Right atrium auricular region (tissue), 2 donors: ENCODE measurements around the gene KLF4. TPM values are rescaled to one million over a fixed set of nuclear protein-coding genes. Genes with fewer than 3 reads are reported as not detected.

ENCODE experiments used
- DNase-seq: peaks from one replicate; pipeline ENCODE4 v3.0.0-alpha.2; 2019; ENCODE audit warnings: low spot score
- H3K27ac ChIP-seq, 2 donors: fragments of 200-600 bp; sonication (generic); 1 replicate in 1 of 2; 2 replicates in 1 of 2; pipeline ENCODE4 v1.5.1; 2016 to 2019
- H3K27me3 ChIP-seq, 2 donors: fragments of 200-600 bp; sonication (generic); one replicate each; pipeline versions ENCODE4 v1.5.1 to v1.6.0; 2017 to 2019
- H3K36me3 ChIP-seq: fragments of 200-600 bp; sonication (generic); one replicate; pipeline ENCODE4 v1.5.1; 2016
- H3K4me1 ChIP-seq, 2 donors: fragments of 200-600 bp; sonication (generic); one replicate each; pipeline versions ENCODE4 v1.5.1 to v1.6.0; 2017 to 2019
- H3K4me3 ChIP-seq, 2 donors: fragments of 200-600 bp; sonication (generic); 1 replicate in 1 of 2; 2 replicates in 1 of 2; pipeline ENCODE4 v1.5.1; 2017 to 2019; ENCODE audit warnings: mild to moderate bottlenecking in 1 of 2, moderate library complexity in 1 of 2
- H3K9me3 ChIP-seq, 2 donors: fragments of 200-600 bp; sonication (generic); one replicate each; pipeline ENCODE4 v1.5.1; 2019
- CTCF ChIP-seq, 2 donors: fragments of 200-600 bp; sonication (generic); IDR thresholded peaks; one replicate each; pipeline ENCODE4 v1.5.1; 2019; ENCODE audit warnings: antibody characterized with exemption in 2 of 2
- total RNA-seq, 2 donors: library from RNA; depleted of rRNA; stranded (reverse); fragments of >200 nt; gene quantifications; one replicate each; pipeline ENCODE4 v1.1.0, GENCODE V29; 2016

The KLF4 gene
- total RNA-seq, 2 donors from 2014 or later, result 62.9 to 95.5 TPM

- DNase-seq, result no peak
These were observed 25.1 kb downstream of the KLF4 start for GRCh38 chr9:107464516-107464915.

GRCh38 chr9:107462691-107463090 lies 26.9 kb downstream of the KLF4 start:
- TF ChIP-seq CTCF (IDR thresholded peaks at IDR 0.05), result no peak

More at GRCh38 chr9:107464516-107464915, 25.1 kb downstream of the KLF4 start:
- Histone ChIP-seq H3K36me3 (no peaks in the 10 kb centered on the region), H3K4me3 (no peak overlapping the region), H3K4me1 (peaks cover 0 to 13% of the 10 kb centered on the region in 2 donors), H3K27ac (no peak overlapping the region), H3K27me3 (no peaks in the 10 kb centered on the region), H3K9me3 (peaks cover 0 to 14% of the 10 kb centered on the region in 2 donors)
- TF ChIP-seq CTCF (IDR thresholded peaks at IDR 0.05), result no peak

GRCh38 chr9:107460153-107461023 lies 29.2 kb downstream of the KLF4 start:
- TF ChIP-seq CTCF (IDR thresholded peaks at IDR 0.05), result no peak
- H3K36me3 ChIP-seq, result no peaks in the 10 kb centered on the region

More at GRCh38 chr9:107462691-107463090, 26.9 kb downstream of the KLF4 start:
- DNase-seq, result no peak
- no peaks in the 10 kb centered on the region for H3K27me3 ChIP-seq
- no peaks in the 10 kb centered on the region for H3K36me3 ChIP-seq
- H3K4me3 ChIP-seq, result no peak overlapping the region
- H3K27ac ChIP-seq, result no peak overlapping the region
- H3K4me1 ChIP-seq, result peaks cover 0 to 13% of the 10 kb centered on the region in 2 donors
- H3K9me3 ChIP-seq, result peaks cover 0 to 14% of the 10 kb centered on the region in 2 donors

GRCh38 chr9:107455425-107456135 lies 34.0 kb downstream of the KLF4 start:
- peaks cover 0 to 6% of the 10 kb centered on the region in 2 donors for H3K9me3 ChIP-seq
- DNase-seq, result no peak
- H3K4me3 ChIP-seq, result no peak overlapping the region
- no peaks in the 10 kb centered on the region for H3K36me3 ChIP-seq
- H3K27me3 ChIP-seq, result no peaks in the 10 kb centered on the region
- no peaks in the 10 kb centered on the region for H3K4me1 ChIP-seq
- no peak for TF ChIP-seq CTCF (IDR thresholded peaks at IDR 0.05)
- no peak overlapping the region for H3K27ac ChIP-seq

More at GRCh38 chr9:107460153-107461023, 29.2 kb downstream of the KLF4 start:
- Histone ChIP-seq H3K4me3 (no peak overlapping the region), H3K27me3 (no peaks in the 10 kb centered on the region), H3K4me1 (peaks cover 0 to 4% of the 10 kb centered on the region in 2 donors), H3K27ac (no peak overlapping the region), H3K9me3 (peaks cover 0 to 14% of the 10 kb centered on the region in 2 donors)
- DNase-seq, result no peak

- H3K27ac ChIP-seq, result no peak overlapping the region
- H3K4me1 ChIP-seq, result no peaks in the 10 kb centered on the region
- DNase-seq, result no peak
- H3K9me3 ChIP-seq, result no peaks in the 10 kb centered on the region
- no peak overlapping the region for H3K4me3 ChIP-seq
- H3K36me3 ChIP-seq, result no peaks in the 10 kb centered on the region
- TF ChIP-seq CTCF (IDR thresholded peaks at IDR 0.05), result no peak
- no peaks in the 10 kb centered on the region for H3K27me3 ChIP-seq
These were observed 36.1 kb downstream of the KLF4 start for GRCh38 chr9:107453479-107453878.
